GM13977 (cell line): ENCODE results near the gene ADGRE1.

Experiments used
- DNase-seq: peaks from one replicate; pipeline ENCODE4 v3.0.0; 2012; ENCODE audit warnings: low spot score
- in situ Hi-C: fragments of 300-500 bp; cut with MboI; formaldehyde crosslinking; loops from one replicate; pipeline ENCODE4 v1.12.0; 2022; ENCODE audit warnings: low sequenced_read_pairs, low pct_unique_long_range_greater_than_20kb, mixed read lengths, inconsistent platforms; ENCODE audit not compliant: unreplicated experiment
- TF ChIP-seq, protein P1 (sequence below): IDR thresholded peaks from 2 replicates; pipeline ENCODE4 v1.5.1; 2012; ENCODE audit warnings: mild to moderate bottlenecking, control low read depth; ENCODE audit not compliant: insufficient read depth; ENCODE audit errors: extremely low read depth, missing control alignments

ADGRE1 gene

GRCh38 chr19:6873708-6874431 is 13.5 kb upstream of the ADGRE1 start:
- in situ Hi-C loops, result loop anchor here (25.0 kb wide), 2 partner anchors 237 to 362 kb away; partner anchors contain the start of gene TUBB4A
- no peak for DNase-seq

GRCh38 chr19:6875218-6875617 is 12.2 kb upstream of the ADGRE1 start:
- no peak for DNase-seq
- TF ChIP-seq, protein P1, sequence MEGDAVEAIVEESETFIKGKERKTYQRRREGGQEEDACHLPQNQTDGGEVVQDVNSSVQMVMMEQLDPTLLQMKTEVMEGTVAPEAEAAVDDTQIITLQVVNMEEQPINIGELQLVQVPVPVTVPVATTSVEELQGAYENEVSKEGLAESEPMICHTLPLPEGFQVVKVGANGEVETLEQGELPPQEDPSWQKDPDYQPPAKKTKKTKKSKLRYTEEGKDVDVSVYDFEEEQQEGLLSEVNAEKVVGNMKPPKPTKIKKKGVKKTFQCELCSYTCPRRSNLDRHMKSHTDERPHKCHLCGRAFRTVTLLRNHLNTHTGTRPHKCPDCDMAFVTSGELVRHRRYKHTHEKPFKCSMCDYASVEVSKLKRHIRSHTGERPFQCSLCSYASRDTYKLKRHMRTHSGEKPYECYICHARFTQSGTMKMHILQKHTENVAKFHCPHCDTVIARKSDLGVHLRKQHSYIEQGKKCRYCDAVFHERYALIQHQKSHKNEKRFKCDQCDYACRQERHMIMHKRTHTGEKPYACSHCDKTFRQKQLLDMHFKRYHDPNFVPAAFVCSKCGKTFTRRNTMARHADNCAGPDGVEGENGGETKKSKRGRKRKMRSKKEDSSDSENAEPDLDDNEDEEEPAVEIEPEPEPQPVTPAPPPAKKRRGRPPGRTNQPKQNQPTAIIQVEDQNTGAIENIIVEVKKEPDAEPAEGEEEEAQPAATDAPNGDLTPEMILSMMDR, result no peak
- in situ Hi-C loops, result no loop called here

More at GRCh38 chr19:6873708-6874431, 13.5 kb upstream of the ADGRE1 start:
- TF ChIP-seq, protein P1, result no peak

GRCh38 chr19:6876748-6877147 is 10.6 kb upstream of the ADGRE1 start:
- in situ Hi-C loops, result no loop called here
- no peak for DNase-seq

GRCh38 chr19:6877766-6878165 is 9.6 kb upstream of the ADGRE1 start:
- in situ Hi-C loops, result no loop called here
- TF ChIP-seq, protein P1, result no peak
- no peak for DNase-seq

More at GRCh38 chr19:6876748-6877147, 10.6 kb upstream of the ADGRE1 start:
- TF ChIP-seq, protein P1, result no peak

DNA sequence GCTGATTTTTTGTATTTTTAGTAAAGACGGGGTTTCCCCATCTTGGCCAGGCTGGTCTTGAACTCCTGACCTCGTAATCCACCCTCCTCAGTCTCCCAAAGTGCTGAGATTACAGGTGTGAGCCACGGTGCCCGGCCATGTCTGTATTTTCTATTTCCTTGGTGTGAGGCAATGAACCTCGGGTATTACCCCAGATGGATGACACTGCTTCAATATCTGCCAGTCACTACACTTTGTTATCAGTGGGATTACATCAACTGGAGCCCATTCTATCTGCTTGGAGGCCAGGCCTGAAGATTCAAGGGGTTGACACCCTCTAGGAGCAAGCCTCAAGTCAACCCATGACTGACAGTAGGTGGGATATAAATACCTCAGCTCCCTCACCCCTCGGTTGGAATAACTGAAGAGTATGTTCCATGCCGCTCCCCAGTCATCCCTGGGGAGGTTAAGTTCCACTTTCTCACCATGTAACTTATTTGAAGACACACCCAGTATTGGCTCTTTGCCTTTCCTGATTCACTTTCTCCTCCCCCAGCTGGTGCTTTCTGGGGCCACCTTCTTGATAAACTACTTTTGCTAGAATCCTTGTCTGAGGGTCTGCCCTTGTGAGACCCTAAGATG is 992 bp upstream of the ADGRE1 start:
- in situ Hi-C loops, result no loop called here
- TF ChIP-seq, protein P1, result no peak
- DNase-seq, result no peak

DNA sequence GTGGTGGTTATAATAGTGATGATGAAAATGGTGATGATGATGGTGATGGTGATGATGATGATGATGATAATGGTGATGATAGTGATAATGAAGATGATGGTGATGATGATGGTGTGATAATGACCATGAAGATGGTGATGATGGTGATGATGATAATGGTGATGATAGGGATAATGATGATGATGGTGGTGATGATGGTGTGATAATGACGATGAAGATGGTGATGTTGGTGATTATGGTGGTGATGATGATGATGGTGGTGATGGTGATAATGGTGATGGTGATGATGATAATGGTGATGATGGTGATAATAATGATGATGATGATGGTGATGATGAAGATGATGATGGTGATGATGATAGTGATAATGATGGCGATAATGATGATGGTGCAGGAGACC is 1.6 kb downstream of the ADGRE1 start:
- in situ Hi-C loops, result no loop called here
- DNase-seq, result no peak
- TF ChIP-seq, protein P1, result no peak
